Hepatocyte (in vitro differentiated cells): Measurements from ENCODE around the gene MAG.

Source experiments
- EZH2 ChIP-seq: fragments of 200-600 bp; sonication (generic); IDR thresholded peaks from 2 replicates; pipeline ENCODE4 v1.6.1; 2016; ENCODE audit warnings: antibody characterized with exemption, mild to moderate bottlenecking, borderline replicate concordance
- EZH2phosphoT487 ChIP-seq: fragments of 200-600 bp; sonication (generic); IDR thresholded peaks from one replicate; pipeline ENCODE4 v1.6.1; 2018; ENCODE audit warnings: antibody characterized with exemption, mild to moderate bottlenecking, low read depth, moderate library complexity; ENCODE audit not compliant: unreplicated experiment, severe bottlenecking
- TF ChIP-seq, protein P1 (sequence below): fragments of 200-600 bp; sonication (generic); IDR thresholded peaks from 2 replicates; pipeline ENCODE4 v1.5.1; 2016; ENCODE audit warnings: antibody characterized with exemption, mild to moderate bottlenecking; ENCODE audit not compliant: poor library complexity

DNA sequence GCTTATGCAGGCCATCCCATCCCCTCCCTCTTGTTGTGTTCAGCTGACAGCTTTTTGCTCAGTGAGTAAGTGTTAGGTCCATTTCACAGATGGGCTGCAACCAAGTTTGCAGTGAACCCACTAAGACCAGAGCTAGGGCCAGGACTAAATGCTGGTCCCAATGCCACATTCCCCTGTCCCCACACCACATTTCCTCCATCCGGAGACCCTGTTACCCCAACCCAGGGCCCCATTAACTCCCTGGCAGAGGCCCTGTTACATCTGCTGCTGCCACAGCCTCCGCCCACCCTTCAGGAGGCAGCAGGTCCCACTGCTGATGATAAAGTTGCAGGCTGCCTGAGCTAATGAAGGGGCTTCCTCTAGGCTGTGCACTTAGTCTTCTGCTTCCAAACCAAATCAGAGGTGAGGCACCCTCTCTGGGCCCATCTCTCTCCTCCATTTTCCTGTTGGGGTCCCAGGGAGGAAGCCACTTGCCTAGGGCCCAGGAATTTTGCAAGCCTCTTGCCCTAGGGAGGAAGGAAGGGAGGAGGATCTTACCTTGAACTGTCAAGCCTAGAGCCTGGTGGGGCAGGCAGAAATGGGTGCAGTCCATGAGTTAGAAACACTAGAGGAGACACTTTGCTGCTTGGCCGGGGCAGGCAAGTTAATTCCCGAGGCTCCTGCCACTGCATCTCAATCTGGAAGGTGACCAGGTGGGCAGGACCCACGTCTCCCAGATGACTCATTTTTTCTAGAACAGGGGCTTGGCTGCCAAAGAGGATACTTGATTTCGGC, 26.6 kb upstream of the MAG start:
- TF ChIP-seq EZH2phosphoT487 (no peak), EZH2 (no peak)
- TF ChIP-seq, protein P1, sequence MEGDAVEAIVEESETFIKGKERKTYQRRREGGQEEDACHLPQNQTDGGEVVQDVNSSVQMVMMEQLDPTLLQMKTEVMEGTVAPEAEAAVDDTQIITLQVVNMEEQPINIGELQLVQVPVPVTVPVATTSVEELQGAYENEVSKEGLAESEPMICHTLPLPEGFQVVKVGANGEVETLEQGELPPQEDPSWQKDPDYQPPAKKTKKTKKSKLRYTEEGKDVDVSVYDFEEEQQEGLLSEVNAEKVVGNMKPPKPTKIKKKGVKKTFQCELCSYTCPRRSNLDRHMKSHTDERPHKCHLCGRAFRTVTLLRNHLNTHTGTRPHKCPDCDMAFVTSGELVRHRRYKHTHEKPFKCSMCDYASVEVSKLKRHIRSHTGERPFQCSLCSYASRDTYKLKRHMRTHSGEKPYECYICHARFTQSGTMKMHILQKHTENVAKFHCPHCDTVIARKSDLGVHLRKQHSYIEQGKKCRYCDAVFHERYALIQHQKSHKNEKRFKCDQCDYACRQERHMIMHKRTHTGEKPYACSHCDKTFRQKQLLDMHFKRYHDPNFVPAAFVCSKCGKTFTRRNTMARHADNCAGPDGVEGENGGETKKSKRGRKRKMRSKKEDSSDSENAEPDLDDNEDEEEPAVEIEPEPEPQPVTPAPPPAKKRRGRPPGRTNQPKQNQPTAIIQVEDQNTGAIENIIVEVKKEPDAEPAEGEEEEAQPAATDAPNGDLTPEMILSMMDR = no peak
